HepG2 (cell line): ENCODE data around the gene GPBP1. TPM values are rescaled to one million over a fixed set of nuclear protein-coding genes. Genes with fewer than 3 reads are reported as not detected.

Source experiments
- ATAC-seq: fragments of 200-7000 bp; cut with Tn5 transposase; 3 replicates; pipeline ENCODE4 v1.9.1; 2020; ENCODE audit warnings: mild to moderate bottlenecking, moderate library complexity
- BruUV-seq: library from RNA; stranded (reverse); fragments of 400-500 nt; replicated peaks from 2 replicates; lab custom pipeline; 2021; lab: Mats Ljungman, UMichigan
- CTCF ChIA-PET: fragments of 300-600 bp; formaldehyde crosslinking; extraction: SDS; loops from one replicate; lab custom pipeline; 2021; ENCODE audit warnings: low total read pairs, inconsistent platforms, low intra/inter-chr PET ratio; lab: Yijun Ruan, JAX
- POLR2A ChIA-PET: fragments of 350-600 bp; sonication (Branson Sonifier 250); formaldehyde crosslinking; loops from one replicate; lab custom pipeline; 2020; ENCODE audit warnings: antibody characterized with exemption, inconsistent platforms; lab: Yijun Ruan, JAX
- DNase-seq: peaks from one replicate; pipeline ENCODE4 v3.0.0-alpha.2; 2015; ENCODE audit warnings: low spot score
- FAIRE-seq: peaks from 3 replicates; lab custom pipeline; 2011; peaks lifted over from hg19 to GRCh38; lab: Jason Lieb, UNC
- H2AFZ ChIP-seq: one replicate; pipeline ENCODE4 v1.6.1; 2011; ENCODE audit warnings: low read length, inconsistent platforms
- H3K27ac ChIP-seq: fragments of 300-600 bp; 3 replicates; pipeline ENCODE4 v1.8.0; 2011; ENCODE audit warnings: mixed run types, mild to moderate bottlenecking, mixed read lengths, low read length, inconsistent platforms; ENCODE audit not compliant: insufficient read depth; ENCODE audit errors: extremely low read length
- H3K27me3 ChIP-seq, 2 experiments: fragments of 200-600 bp in 1 of 2; 2 replicates in 1 of 2; 3 replicates in 1 of 2; pipeline versions ENCODE4 v1.6.0 to v1.8.0; 2011; ENCODE audit warnings: low read length in 2 of 2, mild to moderate bottlenecking in 2 of 2, moderate library complexity in 2 of 2, inconsistent platforms in 1 of 2; ENCODE audit not compliant: insufficient read depth in 2 of 2, control insufficient read depth in 1 of 2
- H3K36me3 ChIP-seq, 2 experiments: fragments of 200-600 bp in 1 of 2; replicated peaks in 1 of 2; 2 replicates in 1 of 2; 3 replicates in 1 of 2; pipeline versions ENCODE4 v1.5.1 to v1.8.0; 2011; ENCODE audit warnings: low read length in 2 of 2, inconsistent platforms in 1 of 2; ENCODE audit not compliant: insufficient read depth in 2 of 2, control insufficient read depth in 1 of 2
- H3K4me1 ChIP-seq: 2 replicates; pipeline ENCODE4 v1.5.1; 2012; ENCODE audit warnings: low read length, inconsistent platforms; ENCODE audit not compliant: insufficient read depth
- H3K4me2 ChIP-seq: 2 replicates; pipeline ENCODE4 v1.6.0; 2011; ENCODE audit warnings: low read depth, low read length, inconsistent platforms
- H3K4me3 ChIP-seq, 3 experiments: fragments of 200-600 bp in 1 of 3; sonication (generic), shearing (Covaris generic) in 1 of 3; replicated peaks in 1 of 3; 2 replicates each; pipeline ENCODE4 v1.5.1; 2011 to 2016; ENCODE audit warnings: low read length in 3 of 3, inconsistent platforms in 2 of 3, low read depth in 2 of 3, mild to moderate bottlenecking in 2 of 3, control low read depth in 1 of 3, mixed read lengths in 1 of 3; ENCODE audit not compliant: insufficient read depth in 1 of 3
- H3K79me2 ChIP-seq: one replicate; pipeline ENCODE4 v1.6.1; 2011; ENCODE audit warnings: low read length, inconsistent platforms; ENCODE audit not compliant: insufficient read depth
- H3K9ac ChIP-seq: 2 replicates; pipeline ENCODE4 v1.6.0; 2011; ENCODE audit warnings: mild to moderate bottlenecking, low read depth, low read length, inconsistent platforms; ENCODE audit not compliant: insufficient read depth
- H3K9me3 ChIP-seq: 2 replicates; pipeline ENCODE4 v1.5.1; 2012; ENCODE audit warnings: mild to moderate bottlenecking, low read length
- H4K20me1 ChIP-seq: 2 replicates; pipeline ENCODE4 v1.6.0; 2011; ENCODE audit warnings: inconsistent platforms, mild to moderate bottlenecking, low read length, moderate library complexity; ENCODE audit not compliant: insufficient read depth
- AGO2 ChIP-seq: fragments of 200-400 bp; formaldehyde crosslinking; optimal IDR thresholded peaks from 2 replicates; pipeline ENCODE3; 2017; ENCODE audit warnings: mild to moderate bottlenecking, low read depth, low read length, moderate library complexity
- BORCS8-MEF2B ChIP-seq: sonication (generic); formaldehyde crosslinking; IDR thresholded peaks from 2 replicates; pipeline ENCODE4 v1.8.0; 2022; ENCODE audit warnings: mild to moderate bottlenecking, missing genetic modification reagents
- FOXM1 ChIP-seq: sonication (generic); formaldehyde crosslinking; IDR thresholded peaks from 2 replicates; pipeline ENCODE4 v1.5.0; 2020; ENCODE audit warnings: missing genetic modification reagents
- HNF1B ChIP-seq: sonication (generic); formaldehyde crosslinking; IDR thresholded peaks from 2 replicates; pipeline ENCODE4 v1.5.1; 2020; ENCODE audit warnings: mild to moderate bottlenecking, moderate library complexity, missing genetic modification reagents
- MAFF ChIP-seq: IDR thresholded peaks from 2 replicates; pipeline ENCODE4 v1.6.1; 2011; ENCODE audit warnings: low read depth, low read length, improper control_type of control experiment
- MAFK ChIP-seq, 2 experiments: IDR thresholded peaks in 1 of 2; conservative IDR thresholded peaks in 1 of 2; 2 replicates each; pipeline ENCODE4 v1.6.1; 2011; ENCODE audit warnings: improper control_type of control experiment in 2 of 2, low read length in 2 of 2
- REXO4 ChIP-seq: sonication (generic); formaldehyde crosslinking; IDR thresholded peaks from 2 replicates; pipeline ENCODE4 v1.8.0; 2022; ENCODE audit warnings: missing genetic modification reagents, mild to moderate bottlenecking, borderline replicate concordance
- RORA ChIP-seq: sonication (generic); formaldehyde crosslinking; IDR thresholded peaks from 2 replicates; pipeline ENCODE4 v1.5.0; 2020; ENCODE audit warnings: mild to moderate bottlenecking, missing genetic modification reagents, moderate library complexity
- SUZ12 ChIP-seq: fragments of 150-350 bp; IDR thresholded peaks from 2 replicates; pipeline ENCODE4 v1.6.1; 2014; ENCODE audit warnings: low read depth, low read length
- in situ Hi-C: cut with HindIII; loops from 2 replicates; pipeline ENCODE4 v1.10.0; 2017; ENCODE audit warnings: low pct_unique_long_range_greater_than_20kb; ENCODE audit not compliant: extremely low pct_ligation_motif_present
- intact Hi-C: fragments of 100-400 bp; cut with micrococcal nuclease; formaldehyde crosslinking; loops from one replicate; pipeline ENCODE4 v1.10.0; 2022; ENCODE audit not compliant: unreplicated experiment
- polyA plus RNA-seq, 8 experiments: library from polyadenylated mRNA; depleted of rRNA in 3 of 8; stranded (reverse) in 7 of 8; unstranded in 1 of 8; fragments of >200 nt; fragmentation: Illumina TruSeq in 4 of 8; extraction: Trizol in 4 of 8; gene quantifications; 2 replicates each; pipeline versions ENCODE4 v1.2.1 to v1.2.3, GENCODE V29; 2011 to 2016; ENCODE audit warnings: low read depth in 4 of 8, missing spikeins in 1 of 8, mixed read lengths in 1 of 8; ENCODE audit not compliant: insufficient read depth in 1 of 8
- total RNA-seq, 5 experiments: library from RNA; depleted of rRNA; stranded (reverse); fragments of >200 nt; fragmentation: Illumina TruSeq; extraction: Trizol; gene quantifications; 2 replicates each; pipeline ENCODE4 v1.2.3, GENCODE V29; 2016; ENCODE audit warnings: low read depth in 1 of 5
- TF ChIP-seq, protein P1 (sequence below): sonication (generic); formaldehyde crosslinking; IDR thresholded peaks from 2 replicates; pipeline ENCODE4 v1.4.0; 2020; ENCODE audit warnings: mild to moderate bottlenecking, missing genetic modification reagents, borderline replicate concordance
- TF ChIP-seq, protein P2 (sequence below): IDR thresholded peaks from 2 replicates; pipeline ENCODE4 v1.6.1; 2012; ENCODE audit warnings: inconsistent platforms

Gene GPBP1
- total and polyA plus RNA-seq, 2 of the 13 experiments (the other 11 are each of a cell fraction or from before 2014, with no cell fraction given), result 27.1 to 72.2 TPM

DNA sequence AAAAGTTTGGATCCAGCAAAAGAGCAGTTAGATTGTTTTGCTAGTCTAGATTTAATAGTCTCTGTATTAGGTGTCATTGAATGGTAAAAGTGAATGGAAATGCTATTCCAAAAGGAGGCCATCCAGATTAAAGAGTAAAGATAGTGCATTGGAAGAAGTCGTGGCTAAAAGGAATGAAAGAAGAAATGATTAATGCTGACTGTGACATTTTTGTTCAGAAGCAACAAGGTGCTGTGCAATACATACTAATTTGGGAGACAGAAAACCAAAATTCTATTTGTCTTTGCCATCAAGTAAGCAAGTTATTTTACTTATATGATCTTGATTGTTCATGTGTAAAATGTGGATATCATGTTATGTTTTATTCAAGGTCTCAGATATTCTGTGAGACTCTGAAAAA is 85.1 kb downstream of the GPBP1 start (continued):
- TF ChIP-seq, protein P1, sequence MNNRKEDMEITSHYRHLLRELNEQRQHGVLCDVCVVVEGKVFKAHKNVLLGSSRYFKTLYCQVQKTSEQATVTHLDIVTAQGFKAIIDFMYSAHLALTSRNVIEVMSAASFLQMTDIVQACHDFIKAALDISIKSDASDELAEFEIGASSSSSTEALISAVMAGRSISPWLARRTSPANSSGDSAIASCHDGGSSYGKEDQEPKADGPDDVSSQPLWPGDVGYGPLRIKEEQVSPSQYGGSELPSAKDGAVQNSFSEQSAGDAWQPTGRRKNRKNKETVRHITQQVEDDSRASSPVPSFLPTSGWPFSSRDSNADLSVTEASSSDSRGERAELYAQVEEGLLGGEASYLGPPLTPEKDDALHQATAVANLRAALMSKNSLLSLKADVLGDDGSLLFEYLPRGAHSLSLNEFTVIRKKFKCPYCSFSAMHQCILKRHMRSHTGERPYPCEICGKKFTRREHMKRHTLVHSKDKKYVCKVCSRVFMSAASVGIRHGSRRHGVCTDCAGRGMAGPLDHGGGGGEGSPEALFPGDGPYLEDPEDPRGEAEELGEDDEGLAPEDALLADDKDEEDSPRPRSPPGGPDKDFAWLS (CRISPR knock-in tag), result no peak
- no peak for TF ChIP-seq RORA (CRISPR knock-in tag)
- peak; percentile 97 for TF ChIP-seq MAFF
- TF ChIP-seq MAFK (conservative IDR thresholded peaks at IDR 0.05 in 1 of 2, IDR thresholded peaks at IDR 0.05 in 1 of 2; ENCODE audit: low read length in 2 of 2), result peak; percentile 97 to 98
- no peak for TF ChIP-seq SUZ12
- no peak for TF ChIP-seq REXO4
- no peak for TF ChIP-seq FOXM1 (CRISPR knock-in tag)
- no peak for TF ChIP-seq HNF1B

DNA sequence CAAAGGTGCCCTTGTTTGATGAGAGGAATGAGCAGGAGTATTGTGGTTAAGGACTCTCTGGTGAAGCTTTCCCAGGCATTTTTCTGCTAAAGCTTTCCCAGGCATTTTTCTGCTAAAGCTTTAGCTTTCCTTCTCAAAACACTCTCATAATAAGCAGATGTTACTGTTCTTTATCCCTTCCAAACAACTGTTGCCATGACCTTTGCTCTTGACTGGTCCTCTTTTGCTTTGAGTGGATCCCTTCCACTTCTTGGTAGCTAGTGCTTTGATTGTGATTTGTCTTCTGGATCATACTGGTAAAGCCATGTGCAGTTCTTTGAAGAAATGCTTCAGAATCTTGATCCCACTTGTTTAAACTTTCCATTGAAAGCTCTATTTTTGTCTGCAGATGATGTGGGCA is 85.8 kb downstream of the GPBP1 start:
- ChIA-PET CTCF (no interaction called here), POLR2A (no interaction called here)
- TF ChIP-seq BORCS8-MEF2B (no peak), AGO2 (no peak)
- TF ChIP-seq, protein P2, sequence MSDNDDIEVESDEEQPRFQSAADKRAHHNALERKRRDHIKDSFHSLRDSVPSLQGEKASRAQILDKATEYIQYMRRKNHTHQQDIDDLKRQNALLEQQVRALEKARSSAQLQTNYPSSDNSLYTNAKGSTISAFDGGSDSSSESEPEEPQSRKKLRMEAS, result no peak
- intact Hi-C loops (no loop called here), in situ Hi-C loops (no loop called here)
- no peak overlapping the region for H3K27ac ChIP-seq
- H2AFZ ChIP-seq, result no peak overlapping the region
- H3K9me3 ChIP-seq, result no peaks in the 10 kb centered on the region
- DNase-seq (no peak), ATAC-seq (no peak), FAIRE-seq (no peak)
- no peak overlapping the region for H3K4me2 ChIP-seq
- no TSS peak for BruUV-seq
- H3K4me3 ChIP-seq, result no peak overlapping the region
- peaks cover 13 to 76% of the 10 kb centered on the region in 2 experiments; a peak in 4 of 5 replicates for H3K36me3 ChIP-seq
- H3K4me1 ChIP-seq, result no peaks in the 10 kb centered on the region
- H3K27me3 ChIP-seq, result no peaks in the 10 kb centered on the region
- no peaks in the 10 kb centered on the region for H3K79me2 ChIP-seq
- H3K9ac ChIP-seq, result no peak overlapping the region
- no peaks in the 10 kb centered on the region; the same call in 1 of the 2 replicates for H4K20me1 ChIP-seq
